Esophagus squamous epithelium (tissue), 4 donors: ENCODE data around the gene TMEM182.

Experiments
- POLR2A ChIP-seq, 4 donors: fragments of 450-650 bp; IDR thresholded peaks; one replicate each; pipeline ENCODE4 v1.6.1; 2017; ENCODE audit warnings: antibody characterized with exemption in 4 of 4, mild to moderate bottlenecking in 4 of 4, moderate library complexity in 3 of 4
- TF ChIP-seq, protein P1 (sequence below), 6 experiments: fragments of 450-650 bp in 4 of 6; fragments of 200-600 bp in 2 of 6; sonication (generic) in 2 of 6; IDR thresholded peaks; one replicate each; pipeline ENCODE4 v1.5.1; 2016 to 2019; ENCODE audit warnings: antibody characterized with exemption in 6 of 6, mild to moderate bottlenecking in 4 of 6, moderate library complexity in 4 of 6

DNA sequence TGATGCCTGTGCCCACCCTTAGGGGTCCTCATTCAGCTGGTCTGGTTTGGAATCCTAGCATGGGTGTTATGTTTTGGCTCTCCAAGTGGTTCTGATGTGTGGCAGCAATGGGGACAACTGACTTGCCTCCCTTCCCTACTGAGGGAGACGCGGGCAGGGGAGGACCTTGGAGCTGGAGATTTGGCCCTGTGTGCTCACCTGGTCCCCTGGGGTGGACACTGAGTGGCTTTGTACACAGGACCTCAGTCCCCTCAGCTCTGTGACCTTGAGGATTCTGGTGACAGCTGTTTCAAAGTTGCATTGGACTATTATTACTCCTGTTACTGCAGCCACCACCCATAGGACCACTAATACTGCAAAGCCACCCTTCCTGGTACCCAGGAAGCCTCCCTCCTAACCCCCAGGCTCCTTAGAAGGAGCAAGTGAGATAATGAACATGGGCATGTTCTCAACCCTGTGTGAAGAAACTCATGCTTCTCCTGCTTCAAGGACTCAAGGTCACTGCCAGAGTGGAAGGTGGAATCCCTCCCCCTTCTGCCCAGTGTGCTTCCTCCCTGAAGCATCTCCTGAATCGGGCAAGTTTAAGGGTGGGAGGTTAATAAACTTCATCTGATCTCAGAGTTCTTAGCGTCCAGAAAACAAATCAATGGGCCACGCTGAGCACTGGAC, 26.5 kb downstream of the TMEM182 start:
- TF ChIP-seq POLR2A (IDR thresholded peaks at IDR 0.05): no peak
- TF ChIP-seq, protein P1, sequence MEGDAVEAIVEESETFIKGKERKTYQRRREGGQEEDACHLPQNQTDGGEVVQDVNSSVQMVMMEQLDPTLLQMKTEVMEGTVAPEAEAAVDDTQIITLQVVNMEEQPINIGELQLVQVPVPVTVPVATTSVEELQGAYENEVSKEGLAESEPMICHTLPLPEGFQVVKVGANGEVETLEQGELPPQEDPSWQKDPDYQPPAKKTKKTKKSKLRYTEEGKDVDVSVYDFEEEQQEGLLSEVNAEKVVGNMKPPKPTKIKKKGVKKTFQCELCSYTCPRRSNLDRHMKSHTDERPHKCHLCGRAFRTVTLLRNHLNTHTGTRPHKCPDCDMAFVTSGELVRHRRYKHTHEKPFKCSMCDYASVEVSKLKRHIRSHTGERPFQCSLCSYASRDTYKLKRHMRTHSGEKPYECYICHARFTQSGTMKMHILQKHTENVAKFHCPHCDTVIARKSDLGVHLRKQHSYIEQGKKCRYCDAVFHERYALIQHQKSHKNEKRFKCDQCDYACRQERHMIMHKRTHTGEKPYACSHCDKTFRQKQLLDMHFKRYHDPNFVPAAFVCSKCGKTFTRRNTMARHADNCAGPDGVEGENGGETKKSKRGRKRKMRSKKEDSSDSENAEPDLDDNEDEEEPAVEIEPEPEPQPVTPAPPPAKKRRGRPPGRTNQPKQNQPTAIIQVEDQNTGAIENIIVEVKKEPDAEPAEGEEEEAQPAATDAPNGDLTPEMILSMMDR (IDR thresholded peaks at IDR 0.05): no peak
